ENCODE results near the gene COTL1.
"Not testable (repeated sequence)": the region's sequence is repeated elsewhere in the genome, so short reads cannot be mapped to it uniquely, and the experiment has no call there.

Gene COTL1

DNA sequence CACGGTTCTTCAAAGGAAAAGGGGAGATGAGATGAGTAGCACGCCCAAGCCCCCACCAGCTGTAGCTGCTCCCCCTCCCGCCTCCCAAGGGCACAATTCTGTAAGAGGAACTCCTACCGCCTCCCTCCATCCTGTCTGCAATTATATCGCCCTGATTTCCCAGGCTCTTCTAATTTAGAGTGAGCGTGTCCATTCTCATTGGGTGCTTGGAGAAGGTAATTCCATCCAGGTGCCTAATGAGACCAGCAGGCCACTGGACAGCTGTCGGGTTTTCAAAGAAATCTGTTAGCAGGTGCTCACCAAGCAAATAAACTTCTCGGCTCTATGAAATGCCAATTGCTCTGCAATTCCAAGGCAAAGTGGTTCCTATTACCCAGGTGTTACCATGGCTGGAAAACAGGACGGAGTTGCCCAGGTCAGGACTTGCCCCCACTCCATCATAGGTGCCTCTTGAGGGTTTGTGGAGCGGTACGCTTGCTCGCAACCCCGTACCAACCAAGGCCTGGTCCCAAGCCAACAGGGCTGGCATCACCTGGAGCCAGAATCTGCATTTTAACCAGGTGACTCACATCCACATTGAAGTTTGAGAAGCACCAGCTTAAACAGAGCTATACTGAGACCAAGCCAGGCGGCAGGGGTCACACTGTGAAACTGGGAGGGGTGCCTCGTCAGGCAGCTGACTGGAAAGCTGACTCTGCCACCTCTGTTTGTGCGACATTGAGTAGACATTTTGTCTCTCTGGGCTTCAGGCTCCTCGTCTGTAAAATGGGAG is 97.0 kb downstream of the COTL1 start:
- H3K27ac ChIP-seq = no peak overlapping the region
- no peak overlapping the region for H3K4me3 ChIP-seq
- no peak for DNase-seq (ENCODE audit: low spot score)
- TF ChIP-seq, protein P1, sequence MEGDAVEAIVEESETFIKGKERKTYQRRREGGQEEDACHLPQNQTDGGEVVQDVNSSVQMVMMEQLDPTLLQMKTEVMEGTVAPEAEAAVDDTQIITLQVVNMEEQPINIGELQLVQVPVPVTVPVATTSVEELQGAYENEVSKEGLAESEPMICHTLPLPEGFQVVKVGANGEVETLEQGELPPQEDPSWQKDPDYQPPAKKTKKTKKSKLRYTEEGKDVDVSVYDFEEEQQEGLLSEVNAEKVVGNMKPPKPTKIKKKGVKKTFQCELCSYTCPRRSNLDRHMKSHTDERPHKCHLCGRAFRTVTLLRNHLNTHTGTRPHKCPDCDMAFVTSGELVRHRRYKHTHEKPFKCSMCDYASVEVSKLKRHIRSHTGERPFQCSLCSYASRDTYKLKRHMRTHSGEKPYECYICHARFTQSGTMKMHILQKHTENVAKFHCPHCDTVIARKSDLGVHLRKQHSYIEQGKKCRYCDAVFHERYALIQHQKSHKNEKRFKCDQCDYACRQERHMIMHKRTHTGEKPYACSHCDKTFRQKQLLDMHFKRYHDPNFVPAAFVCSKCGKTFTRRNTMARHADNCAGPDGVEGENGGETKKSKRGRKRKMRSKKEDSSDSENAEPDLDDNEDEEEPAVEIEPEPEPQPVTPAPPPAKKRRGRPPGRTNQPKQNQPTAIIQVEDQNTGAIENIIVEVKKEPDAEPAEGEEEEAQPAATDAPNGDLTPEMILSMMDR (IDR thresholded peaks at IDR 0.05) = no peak

DNA sequence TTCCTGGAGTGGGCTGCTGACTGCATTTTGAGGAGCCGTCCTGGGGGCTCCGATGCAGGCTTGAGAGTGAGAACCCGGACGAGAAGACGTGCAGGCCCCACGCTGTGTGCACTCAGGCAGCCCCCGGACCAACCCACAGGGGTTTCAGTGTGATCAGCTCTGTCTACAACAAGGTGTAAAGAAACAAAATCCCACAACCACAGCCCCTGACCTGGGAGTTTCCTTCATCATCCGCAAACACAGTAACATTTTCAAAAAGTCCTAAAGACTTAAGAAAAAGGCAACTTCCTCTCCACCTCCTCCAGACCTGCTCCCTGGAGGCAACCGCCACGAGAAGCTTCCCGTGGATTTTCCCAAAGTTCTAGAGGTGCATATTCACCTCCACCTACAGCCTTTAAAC is 98.0 kb downstream of the COTL1 start:
- no peak overlapping the region for H3K4me3 ChIP-seq
- TF ChIP-seq, protein P1 (IDR thresholded peaks at IDR 0.05) = no peak
- H3K27ac ChIP-seq = no peak overlapping the region
- no peak for DNase-seq (ENCODE audit: low spot score)

DNA sequence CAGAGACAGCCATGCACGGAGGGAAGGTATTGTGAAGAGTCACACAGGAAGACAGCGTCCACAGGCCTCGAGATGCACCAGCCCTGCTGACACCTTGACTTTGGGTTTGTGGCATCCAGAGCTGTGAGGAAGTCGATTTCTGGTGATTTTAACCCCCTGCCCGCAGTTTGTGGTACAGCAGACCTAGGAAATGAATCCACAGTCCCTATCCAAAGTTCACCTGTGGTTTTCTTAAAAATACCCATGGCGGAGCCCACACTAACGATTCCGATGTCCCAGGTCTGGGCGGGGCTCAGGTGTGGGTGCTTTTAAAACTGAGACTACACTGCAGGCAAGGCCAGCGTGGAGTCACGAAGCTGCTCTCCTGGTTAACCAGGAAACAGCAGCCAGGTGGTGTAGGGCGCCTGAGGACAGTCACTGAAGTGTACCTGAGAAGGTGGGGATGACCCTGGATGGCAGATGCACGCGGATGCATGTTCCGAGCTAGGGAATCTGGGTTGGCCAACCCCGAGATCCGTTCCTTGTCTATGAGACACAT is 99.0 kb downstream of the COTL1 start:
- DNase-seq (ENCODE audit: low spot score) = no peak
- TF ChIP-seq, protein P1 (IDR thresholded peaks at IDR 0.05) = no peak
- Histone ChIP-seq H3K27ac (no peak overlapping the region), H3K4me3 (no peak overlapping the region)

DNA sequence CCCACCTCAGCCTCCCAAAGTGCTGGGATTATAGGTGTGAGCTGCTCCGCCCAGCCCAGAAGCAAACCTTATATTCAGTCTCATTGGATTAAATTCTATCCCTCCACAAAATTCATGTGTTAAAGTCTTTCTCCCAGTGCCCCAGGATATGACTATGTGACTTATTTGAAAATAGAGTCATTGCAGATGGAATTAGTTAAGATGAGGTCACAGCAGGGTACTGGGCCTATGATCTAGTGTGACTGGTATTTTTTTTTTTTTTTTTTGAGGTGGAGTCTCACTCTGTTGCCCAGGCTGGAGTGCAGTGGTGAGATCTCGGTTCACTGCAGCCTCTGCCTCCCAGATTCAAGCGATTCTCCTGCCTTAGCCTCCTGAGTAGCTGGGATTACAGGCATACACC is 99.7 kb downstream of the COTL1 start:
- not testable (repeated sequence) for DNase-seq (ENCODE audit: low spot score); H3K27ac ChIP-seq; H3K4me3 ChIP-seq

DNA sequence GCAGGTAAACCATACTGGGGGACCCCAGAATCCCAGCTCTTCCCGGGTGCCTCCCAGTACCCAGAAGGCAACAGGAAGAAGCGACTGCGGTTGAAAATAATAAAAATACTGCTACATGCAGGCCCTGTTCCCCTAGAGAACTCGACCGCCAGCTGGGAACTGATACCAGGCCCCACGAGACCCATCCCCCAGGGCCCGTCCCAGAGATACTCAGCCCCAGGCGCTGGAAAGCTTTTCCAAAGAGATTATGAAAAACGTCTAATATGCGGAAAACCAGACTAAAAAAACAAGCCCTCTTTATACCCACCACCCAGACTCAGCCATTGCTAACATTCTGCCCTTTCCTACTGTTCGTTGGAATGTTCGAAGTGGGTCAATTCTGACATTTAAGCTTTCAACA is 100.5 kb downstream of the COTL1 start:
- TF ChIP-seq, protein P1 (IDR thresholded peaks at IDR 0.05) = no peak
- DNase-seq (ENCODE audit: low spot score) = no peak
- Histone ChIP-seq H3K27ac (no peak overlapping the region), H3K4me3 (no peak overlapping the region)
